SK-N-MC (cell line): Measurements from ENCODE around the gene TIFAB.

ENCODE experiments used
- DNase-seq: peaks from one replicate; pipeline ENCODE4 v3.0.0-alpha.2; 2011; ENCODE audit warnings: low read depth, low spot score
- H3K27ac ChIP-seq: fragments of 200-600 bp; sonication (generic); 2 replicates; pipeline ENCODE4 v1.5.1; 2016; ENCODE audit warnings: mixed run types
- H3K36me3 ChIP-seq: fragments of 200-600 bp; sonication (generic); 2 replicates; pipeline ENCODE4 v1.6.1; 2017; ENCODE audit warnings: antibody characterized with exemption, low read length, mixed read lengths; ENCODE audit not compliant: insufficient read depth
- H3K4me3 ChIP-seq: fragments of 200-600 bp; sonication (generic); 2 replicates; pipeline ENCODE4 v1.5.1; 2016
- H3K9ac ChIP-seq: fragments of 200-600 bp; sonication (generic); 2 replicates; pipeline ENCODE4 v1.8.0; 2017; ENCODE audit warnings: mixed run types, mixed read lengths; ENCODE audit not compliant: insufficient read length
- H3K9me3 ChIP-seq: fragments of 200-600 bp; sonication (generic); 2 replicates; pipeline ENCODE4 v1.6.1; 2017; ENCODE audit warnings: low read depth, mild to moderate bottlenecking, antibody characterized with exemption, low read length, moderate library complexity, mixed read lengths
- EZH2 ChIP-seq: fragments of 200-600 bp; sonication (generic); IDR thresholded peaks from one replicate; pipeline ENCODE4 v1.6.1; 2017; ENCODE audit warnings: antibody characterized with exemption
- FOXP2 ChIP-seq: optimal IDR thresholded peaks from 2 replicates; pipeline ENCODE3; 2011; ENCODE audit warnings: mild to moderate bottlenecking, moderate library complexity; ENCODE audit not compliant: insufficient read depth; ENCODE audit errors: extremely low read length, control extremely low read depth
- POLR2AphosphoS5 ChIP-seq: IDR thresholded peaks from 2 replicates; pipeline ENCODE4 v1.6.1; 2012; ENCODE audit warnings: mild to moderate bottlenecking, low read depth, low read length, borderline replicate concordance

TIFAB gene

DNA sequence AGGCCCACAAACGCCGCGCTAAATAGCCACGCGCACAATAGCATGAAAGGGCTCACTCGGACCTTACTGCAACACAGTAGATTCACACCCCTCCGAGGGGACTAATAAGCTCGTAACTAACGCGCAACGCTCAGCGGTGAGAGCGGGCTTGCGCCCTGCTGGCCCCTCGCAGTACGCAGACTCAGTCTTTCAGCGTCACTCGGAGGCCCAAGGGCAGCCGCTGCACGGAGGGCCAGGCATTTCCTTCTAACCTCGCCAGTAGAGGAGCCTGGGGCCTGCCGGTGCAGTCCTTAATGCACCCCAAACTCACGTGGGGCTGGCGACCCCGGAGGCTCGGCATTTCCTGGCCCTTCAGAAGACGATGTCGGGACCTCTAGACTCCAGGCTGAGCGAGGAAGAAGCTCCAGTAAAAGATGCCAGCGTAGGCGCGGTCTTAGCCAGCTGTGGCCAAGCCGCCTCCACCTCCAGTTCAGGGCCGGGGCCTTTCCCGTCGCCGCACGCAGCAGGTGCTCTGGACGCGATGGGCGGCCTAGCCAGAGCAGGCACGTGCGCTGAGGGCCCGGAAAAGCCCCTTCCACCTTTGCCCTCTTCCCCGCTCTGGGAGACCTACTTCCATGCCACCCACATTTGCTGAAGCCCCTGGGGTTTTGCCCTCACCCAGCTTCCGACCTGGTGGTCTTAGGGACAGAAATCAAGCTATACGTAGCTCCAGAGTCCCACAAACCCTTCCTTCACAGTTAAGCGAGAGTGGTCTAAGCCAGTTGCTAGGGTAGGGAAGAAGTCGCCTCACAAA, 38.3 kb upstream of the TIFAB start:
- Histone ChIP-seq H3K9me3 (no peaks in the 10 kb centered on the region), H3K27ac (no peak overlapping the region), H3K9ac (no peak overlapping the region), H3K4me3 (no peak overlapping the region), H3K36me3 (no peaks in the 10 kb centered on the region)
- no peak for TF ChIP-seq POLR2AphosphoS5
- TF ChIP-seq FOXP2, result no peak
- no peak for TF ChIP-seq EZH2
- DNase-seq, result no peak

DNA sequence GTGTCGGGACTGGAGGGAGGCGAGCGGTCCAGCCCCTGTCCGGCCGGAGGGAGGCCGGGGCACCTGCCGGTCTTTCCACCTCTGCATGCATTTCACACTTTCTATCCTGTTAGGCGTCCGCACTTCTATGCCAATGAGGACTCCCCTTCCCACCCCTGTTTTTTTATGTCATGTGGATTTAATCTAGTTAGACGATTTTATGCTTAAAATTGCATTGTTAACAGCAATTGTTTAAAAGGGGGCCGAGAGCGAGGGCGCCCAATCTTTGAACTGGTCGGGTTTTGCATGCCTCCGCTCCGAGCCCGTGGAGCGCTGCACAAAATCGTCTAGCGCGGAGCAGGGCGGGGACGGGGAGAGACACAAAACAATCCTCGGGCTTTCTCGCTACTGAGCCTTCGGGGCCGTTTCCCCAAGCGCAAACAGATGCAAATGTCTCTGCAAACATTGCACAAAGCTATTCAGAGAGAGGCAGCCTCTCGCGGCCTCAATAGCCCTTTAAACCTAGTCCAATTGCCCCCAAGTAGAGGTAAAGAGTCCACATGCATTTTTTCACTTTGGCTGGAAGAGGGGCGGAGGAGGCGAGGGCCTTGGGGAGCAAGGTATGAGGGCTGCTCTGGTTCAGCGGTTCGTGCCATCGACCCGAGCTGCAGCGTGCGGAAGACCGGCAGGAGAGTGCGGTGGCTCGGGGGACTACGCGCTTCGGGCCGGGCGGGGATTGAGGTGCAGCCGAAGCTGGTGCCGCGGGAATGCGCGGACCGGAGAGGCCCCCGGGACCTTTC, 37.5 kb upstream of the TIFAB start:
- no peak overlapping the region for H3K4me3 ChIP-seq
- H3K9ac ChIP-seq, result no peak overlapping the region
- H3K9me3 ChIP-seq, result no peaks in the 10 kb centered on the region
- TF ChIP-seq FOXP2 (no peak), EZH2 (no peak), POLR2AphosphoS5 (no peak)
- H3K27ac ChIP-seq, result no peak overlapping the region
- no peaks in the 10 kb centered on the region for H3K36me3 ChIP-seq
- no peak for DNase-seq

DNA sequence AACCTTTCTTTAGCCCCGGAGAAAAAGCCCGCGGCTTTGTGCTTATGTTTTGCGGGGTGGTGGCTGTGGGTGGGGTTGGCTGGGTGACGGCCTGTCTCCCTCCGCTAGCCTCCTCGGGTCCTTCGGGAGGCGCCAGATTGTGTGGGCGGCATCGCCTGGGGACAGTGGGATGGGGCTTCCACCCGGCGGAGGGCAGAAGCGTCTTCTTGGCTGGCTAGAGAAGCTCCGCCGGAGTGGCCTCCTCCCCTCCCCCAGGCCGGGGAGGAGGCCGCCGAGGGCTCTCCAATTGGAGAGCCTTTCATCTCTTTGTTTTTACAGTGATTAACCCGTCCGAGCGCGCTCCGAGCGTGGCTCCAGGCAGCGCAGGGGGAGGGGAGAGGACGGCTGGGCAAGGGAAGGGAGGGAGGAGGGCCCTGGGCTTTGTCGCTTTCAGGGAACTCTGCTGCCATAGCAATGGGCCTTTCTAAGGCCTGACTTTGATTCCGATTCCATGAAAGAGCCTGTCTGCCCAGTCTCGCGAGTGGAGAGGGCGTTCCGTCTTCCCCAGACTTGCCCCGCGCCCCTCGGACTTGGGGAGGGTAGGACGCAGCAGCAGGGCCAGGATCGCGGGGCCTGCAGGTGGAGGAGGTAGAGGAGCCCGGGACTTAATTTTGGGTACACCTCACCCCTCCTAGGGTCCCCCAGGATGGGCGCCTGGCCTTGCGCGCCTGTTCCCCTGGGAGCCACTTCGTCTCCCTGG, 36.7 kb upstream of the TIFAB start:
- Histone ChIP-seq H3K4me3 (peak overlapping the region; percentile 16; the same call in 1 of the 2 replicates), H3K9ac (no peak overlapping the region), H3K9me3 (no peaks in the 10 kb centered on the region), H3K36me3 (no peaks in the 10 kb centered on the region), H3K27ac (no peak overlapping the region)
- no peak for TF ChIP-seq FOXP2
- no peak for TF ChIP-seq EZH2
- TF ChIP-seq POLR2AphosphoS5, result no peak
- no peak for DNase-seq

DNA sequence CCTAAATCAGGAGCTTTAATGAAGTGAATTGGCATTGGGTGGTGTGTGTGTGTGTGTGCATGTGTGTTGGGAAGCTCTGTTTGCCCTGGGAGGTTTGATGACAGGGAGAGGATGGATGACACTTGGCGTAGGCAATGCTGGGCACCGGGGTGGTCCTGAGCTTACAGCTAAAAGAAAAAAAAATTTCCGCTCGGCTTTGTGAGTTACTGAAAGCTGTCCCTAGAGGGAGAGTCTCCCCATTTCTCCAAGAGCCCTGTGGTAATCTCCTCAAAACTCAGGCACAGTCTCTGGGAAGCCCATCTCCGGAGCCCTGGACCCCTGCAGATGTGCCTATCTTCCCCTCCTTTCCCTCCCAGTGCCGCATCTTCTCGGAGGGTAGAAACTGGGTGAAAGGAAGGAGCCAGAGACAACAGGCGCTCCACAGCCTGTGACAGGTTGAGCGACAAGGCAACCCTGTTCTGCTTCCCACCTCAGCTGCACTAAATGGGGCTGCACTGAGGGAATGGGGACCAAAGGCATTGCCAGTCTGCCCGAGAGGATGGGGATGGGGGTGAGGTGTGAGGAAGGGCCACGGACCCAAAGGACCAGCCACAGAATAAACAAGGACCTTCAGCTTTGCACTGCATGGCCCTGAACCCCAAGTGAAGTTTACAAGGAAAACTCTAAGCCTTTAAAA, 35.8 kb upstream of the TIFAB start:
- no peak for TF ChIP-seq FOXP2
- no peak for TF ChIP-seq EZH2
- TF ChIP-seq POLR2AphosphoS5, result no peak
- H3K9ac ChIP-seq, result no peak overlapping the region
- DNase-seq, result no peak

DNA sequence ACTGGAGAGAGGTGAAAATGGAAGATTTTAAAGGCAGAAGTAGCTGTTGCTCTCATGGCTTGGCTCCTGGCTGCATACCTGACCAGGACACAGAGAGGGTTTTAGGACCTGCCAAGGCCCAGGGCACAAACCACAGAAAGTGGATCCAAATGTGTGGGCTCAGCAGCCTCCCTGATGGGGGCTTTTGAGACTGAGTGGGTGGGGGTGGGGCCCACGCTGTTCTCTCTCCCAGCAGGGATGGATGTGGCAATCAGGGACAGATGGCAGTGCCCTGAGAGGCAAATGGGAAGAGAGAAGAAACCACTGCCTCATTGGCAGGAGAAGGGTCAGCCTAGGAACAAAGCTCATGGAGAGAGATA, 34.9 kb upstream of the TIFAB start:
- no peaks in the 10 kb centered on the region for H3K9me3 ChIP-seq
- H3K27ac ChIP-seq, result no peak overlapping the region
- no peak overlapping the region for H3K9ac ChIP-seq
- no peak for DNase-seq
- TF ChIP-seq FOXP2, result no peak
- no peak for TF ChIP-seq EZH2
- no peak overlapping the region for H3K4me3 ChIP-seq
- no peaks in the 10 kb centered on the region for H3K36me3 ChIP-seq

More for the DNA sequence above, 35.8 kb upstream of the TIFAB start:
- Histone ChIP-seq H3K4me3 (no peak overlapping the region), H3K9me3 (no peaks in the 10 kb centered on the region), H3K27ac (no peak overlapping the region), H3K36me3 (no peaks in the 10 kb centered on the region)

DNA sequence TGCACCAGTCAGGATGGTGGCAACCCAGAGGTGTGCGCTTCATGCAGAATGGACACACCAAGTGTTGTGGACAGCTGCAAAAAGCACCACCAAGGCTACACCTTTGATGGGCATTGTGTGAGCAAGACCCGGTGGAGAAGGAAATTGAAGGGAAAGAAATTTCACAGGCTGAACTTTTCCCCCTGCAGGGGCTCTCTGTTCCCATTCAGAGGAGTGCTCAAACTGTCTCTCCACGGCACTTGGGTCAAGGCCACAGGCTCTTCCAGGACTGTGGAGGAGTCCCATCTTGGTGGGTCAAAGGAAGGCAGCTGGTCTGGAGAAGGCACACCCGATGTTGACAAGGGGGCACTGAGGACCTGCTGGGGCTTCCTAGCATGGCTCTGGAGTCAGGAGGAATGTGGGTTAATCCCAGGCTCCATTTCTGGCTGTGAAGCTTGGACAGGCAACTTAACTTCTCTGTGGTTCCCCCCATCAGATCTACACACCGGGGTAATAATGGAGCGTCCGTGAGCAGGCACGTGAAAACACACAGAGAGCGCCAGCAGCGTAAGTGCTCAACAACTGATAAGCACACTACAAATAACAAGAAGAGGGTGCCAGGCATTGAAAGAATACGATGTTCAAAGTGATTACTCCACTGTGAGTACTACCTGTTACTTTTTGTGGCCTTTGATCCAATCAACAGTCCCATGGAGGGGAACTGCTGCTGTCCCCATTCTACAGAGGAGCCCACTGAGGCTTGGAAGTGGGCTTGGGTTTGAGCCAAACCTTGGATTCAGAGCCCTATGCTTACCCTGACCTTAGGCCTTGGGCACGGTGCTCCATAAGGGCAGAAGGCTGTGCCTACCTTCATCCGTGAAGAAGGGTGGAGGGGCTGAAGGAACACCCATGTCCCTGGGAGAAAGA, 34.2 kb upstream of the TIFAB start:
- Histone ChIP-seq H3K9me3 (no peaks in the 10 kb centered on the region), H3K27ac (no peak overlapping the region), H3K4me3 (no peak overlapping the region), H3K36me3 (no peaks in the 10 kb centered on the region), H3K9ac (no peak overlapping the region)
- TF ChIP-seq POLR2AphosphoS5 (no peak), FOXP2 (no peak), EZH2 (no peak)
- no peak for DNase-seq

DNA sequence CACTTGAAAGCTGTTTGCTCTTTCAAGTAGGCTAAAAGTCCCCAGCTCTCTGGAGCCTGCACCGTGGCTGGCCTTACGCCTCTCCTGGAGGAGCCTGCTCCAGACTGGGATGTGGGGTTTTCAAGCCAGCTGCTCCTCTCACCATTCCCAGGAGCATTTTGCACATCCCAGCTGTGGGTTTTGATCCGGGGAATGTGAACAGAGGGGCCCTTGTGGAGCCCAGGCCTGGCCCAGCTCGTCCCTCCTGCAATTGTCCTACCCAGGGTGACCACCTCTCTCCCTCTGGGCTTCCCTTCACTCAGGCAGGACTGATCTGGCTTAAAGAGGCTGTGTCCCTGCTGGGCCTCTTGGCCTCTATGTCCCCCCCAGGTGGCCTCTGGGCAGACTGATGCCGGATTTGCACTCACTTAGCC, 32.5 kb upstream of the TIFAB start:
- no peak overlapping the region for H3K9ac ChIP-seq
- no peaks in the 10 kb centered on the region for H3K36me3 ChIP-seq
- no peak for DNase-seq
- TF ChIP-seq FOXP2, result no peak
- TF ChIP-seq EZH2, result no peak
- no peak for TF ChIP-seq POLR2AphosphoS5
- H3K27ac ChIP-seq, result no peak overlapping the region
- no peak overlapping the region for H3K4me3 ChIP-seq
- H3K9me3 ChIP-seq, result no peaks in the 10 kb centered on the region
